Osteocyte (in vitro differentiated cells): ENCODE results near the gene HOXB3. TPM values are rescaled to one million over a fixed set of nuclear protein-coding genes. Genes with fewer than 3 reads are reported as not detected.

Experiments
- DNase-seq: peaks from one replicate; pipeline ENCODE4 v3.0.0; 2021; ENCODE audit warnings: mixed read lengths; ENCODE audit not compliant: unreplicated experiment; ENCODE audit errors: extremely low spot score
- H3K27ac Mint-ChIP-seq: one replicate; pipeline ENCODE4 v1.8.0; 2021; ENCODE audit warnings: mild to moderate bottlenecking, mixed read lengths; ENCODE audit not compliant: unreplicated experiment
- H3K27me3 Mint-ChIP-seq: one replicate; pipeline ENCODE4 v1.8.0; 2021; ENCODE audit warnings: mixed read lengths; ENCODE audit not compliant: unreplicated experiment
- H3K36me3 Mint-ChIP-seq: one replicate; pipeline ENCODE4 v1.8.0; 2021; ENCODE audit warnings: mixed read lengths; ENCODE audit not compliant: unreplicated experiment
- H3K4me1 Mint-ChIP-seq: one replicate; pipeline ENCODE4 v1.8.0; 2021; ENCODE audit warnings: mixed read lengths; ENCODE audit not compliant: unreplicated experiment
- H3K4me3 Mint-ChIP-seq: one replicate; pipeline ENCODE4 v1.8.0; 2021; ENCODE audit warnings: mild to moderate bottlenecking, moderate library complexity, mixed read lengths; ENCODE audit not compliant: unreplicated experiment
- H3K9me3 Mint-ChIP-seq: one replicate; pipeline ENCODE4 v1.8.0; 2021; ENCODE audit warnings: mixed read lengths; ENCODE audit not compliant: unreplicated experiment
- CTCF ChIP-seq: fragments of 200-600 bp; sonication (generic); IDR thresholded peaks from 2 replicates; pipeline ENCODE4 v1.5.0; 2021; ENCODE audit warnings: antibody characterized with exemption, mild to moderate bottlenecking, moderate library complexity
- total RNA-seq: library from RNA; stranded (reverse); gene quantifications from 2 replicates; pipeline ENCODE4 v1.2.1, GENCODE V29; 2021

The HOXB3 gene
- total RNA-seq, 1 donor from 2014 or later = 0.46 TPM

- H3K4me3 Mint-ChIP-seq = no peak overlapping the region
These were observed 31.7 kb upstream of the HOXB3 start for GRCh38 chr17:48621410-48622392.

GRCh38 chr17:48620461-48621139 is 30.6 kb upstream of the HOXB3 start:
- TF ChIP-seq CTCF = no peak
- peaks cover 90% of the 10 kb centered on the region for H3K27me3 Mint-ChIP-seq
- H3K4me1 Mint-ChIP-seq = peaks cover 19% of the 10 kb centered on the region
- no peak overlapping the region for H3K27ac Mint-ChIP-seq
- no peaks in the 10 kb centered on the region for H3K9me3 Mint-ChIP-seq
- no peak overlapping the region for H3K4me3 Mint-ChIP-seq
- no peak for DNase-seq
- H3K36me3 Mint-ChIP-seq = peaks cover 2% of the 10 kb centered on the region

More at GRCh38 chr17:48621410-48622392, 31.7 kb upstream of the HOXB3 start:
- Mint-ChIP-seq H3K27ac (no peak overlapping the region), H3K36me3 (peaks cover 2% of the 10 kb centered on the region), H3K27me3 (peaks cover 81% of the 10 kb centered on the region), H3K4me1 (peaks cover 22% of the 10 kb centered on the region), H3K9me3 (no peaks in the 10 kb centered on the region)
- DNase-seq = no peak
- no peak for TF ChIP-seq CTCF

DNA sequence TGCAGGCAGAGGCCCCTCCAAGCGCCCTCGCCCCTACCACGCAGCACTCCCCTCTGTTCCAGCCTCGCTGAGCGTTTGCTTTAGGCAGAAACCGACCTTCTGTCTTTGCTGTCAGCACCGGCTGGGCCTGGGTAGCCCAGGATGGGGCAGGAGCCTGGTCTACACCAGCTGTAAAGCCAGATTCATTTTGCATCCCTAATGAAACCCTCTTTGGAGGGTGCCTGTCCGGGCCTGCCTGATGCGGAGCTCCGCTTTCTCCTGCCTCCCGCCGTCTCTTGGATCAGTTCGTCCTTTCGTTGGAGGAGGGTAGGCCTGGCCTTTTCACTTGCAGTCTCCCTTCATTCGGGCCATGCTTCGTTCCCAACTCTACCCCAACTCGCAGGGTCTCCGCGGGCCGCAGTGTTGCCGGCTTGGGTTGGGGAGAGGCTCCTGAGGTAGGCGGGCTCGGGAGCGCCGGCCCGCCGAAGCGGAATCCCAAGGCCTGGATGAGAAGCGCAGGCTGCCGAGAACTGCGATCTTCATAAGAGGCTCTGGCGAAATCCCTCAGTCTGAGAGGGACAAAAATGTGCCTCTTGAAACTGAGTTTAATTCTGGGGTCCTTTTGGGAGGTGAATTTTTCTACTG is 29.9 kb upstream of the HOXB3 start:
- no peak overlapping the region for H3K4me3 Mint-ChIP-seq

DNA sequence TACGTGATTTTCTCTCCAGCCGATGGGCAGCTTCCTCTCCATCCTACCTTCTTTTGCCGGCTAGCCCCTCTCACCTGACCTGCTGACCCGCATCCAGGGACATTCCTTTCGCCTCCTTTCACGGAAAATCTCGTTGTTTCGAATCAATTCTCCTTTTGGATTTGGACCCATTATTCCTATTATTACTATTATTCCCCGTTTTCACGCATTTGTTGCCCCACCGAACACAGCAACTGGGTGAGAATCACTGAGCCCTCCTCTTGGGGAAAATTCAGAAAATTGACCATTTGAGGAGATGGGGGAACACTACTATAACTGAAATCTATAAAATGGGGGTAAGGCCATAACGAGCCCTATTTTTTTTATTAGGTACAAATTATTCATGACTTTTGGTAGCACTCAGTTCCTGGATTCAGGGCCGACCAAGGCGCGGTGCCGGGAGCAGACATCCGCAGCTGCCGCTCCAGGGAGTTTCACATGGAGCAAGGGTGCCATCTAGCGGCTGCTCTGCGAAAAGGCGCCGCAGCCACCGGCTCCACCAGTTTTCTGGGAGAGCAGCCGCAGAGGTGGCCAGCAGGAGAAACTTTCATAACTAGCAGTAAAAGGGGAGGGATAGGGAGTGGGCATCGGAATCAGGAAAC is 28.3 kb upstream of the HOXB3 start:
- TF ChIP-seq CTCF = peak; percentile 98
- Mint-ChIP-seq H3K36me3 (peaks cover 2% of the 10 kb centered on the region), H3K4me1 (peaks cover 23% of the 10 kb centered on the region), H3K27me3 (peaks cover 93% of the 10 kb centered on the region), H3K27ac (no peak overlapping the region), H3K4me3 (no peak overlapping the region), H3K9me3 (no peaks in the 10 kb centered on the region)
- peak; percentile 95 for DNase-seq

More for the DNA sequence above, 29.9 kb upstream of the HOXB3 start:
- DNase-seq = no peak
- no peak for TF ChIP-seq CTCF
- Mint-ChIP-seq H3K4me1 (peaks cover 16% of the 10 kb centered on the region), H3K27ac (no peak overlapping the region), H3K36me3 (peaks cover 2% of the 10 kb centered on the region), H3K27me3 (peaks cover 93% of the 10 kb centered on the region), H3K9me3 (no peaks in the 10 kb centered on the region)
